Measurements from ENCODE around the gene FZD4. TPM values are rescaled to one million over a fixed set of nuclear protein-coding genes. Genes with fewer than 3 reads are reported as not detected.

FZD4 gene
- total RNA-seq, 1 experiment from 2014 or later = 4.5 TPM

DNA sequence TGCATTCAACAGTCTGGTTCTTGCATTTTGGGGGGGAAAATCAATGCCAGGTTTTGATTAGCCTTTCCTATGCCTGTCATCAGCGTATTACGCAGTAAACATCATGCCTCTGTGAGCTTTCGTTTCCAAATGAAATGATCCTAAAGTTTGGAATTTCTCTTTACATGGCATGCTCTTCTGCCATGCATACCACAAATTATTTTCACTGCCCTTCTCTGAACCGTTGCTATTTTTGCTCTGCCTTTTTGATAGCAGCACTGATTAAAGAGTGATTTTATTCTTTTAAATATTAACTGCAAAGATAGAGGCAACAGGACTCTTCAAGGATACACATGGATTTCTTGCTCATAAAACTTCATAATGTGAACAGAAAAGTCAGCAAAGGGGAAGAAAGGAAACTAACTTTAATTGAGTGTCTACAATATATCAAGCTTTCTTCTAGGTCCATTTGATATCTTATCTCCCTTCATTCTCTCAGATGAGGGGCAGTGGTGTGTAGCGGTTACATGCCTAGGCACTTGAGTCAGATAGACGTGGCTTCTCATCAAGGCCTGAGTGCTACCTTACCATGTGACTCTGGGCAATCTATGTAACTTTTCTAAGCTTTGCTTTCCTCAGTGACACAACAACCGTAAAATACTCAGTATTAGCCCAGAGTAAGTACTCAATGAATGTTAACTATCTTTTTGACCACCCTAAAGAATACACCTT is 25.0 kb upstream of the FZD4 start:
- H4K91ac ChIP-seq (ENCODE audit: insufficient read length, low read depth, low read length) = no peak overlapping the region
- no peak overlapping the region for H3K4me2 ChIP-seq (ENCODE audit: insufficient read depth, insufficient read length, low read length)
- H3K27ac ChIP-seq (ENCODE audit: insufficient read length, low read depth, low read length) = no peak overlapping the region
- H2AFZ ChIP-seq (ENCODE audit: low read length) = no peak overlapping the region
- TF ChIP-seq CTCF (conservative IDR thresholded peaks at IDR 0.05) = no peak
- no peaks in the 10 kb centered on the region for H3K79me1 ChIP-seq (ENCODE audit: insufficient read depth, low read depth, low read length, poor library complexity, severe bottlenecking)
- no peak overlapping the region for H3K9ac ChIP-seq (ENCODE audit: extremely low read depth, insufficient read length, low read length)
- H3K14ac ChIP-seq (ENCODE audit: insufficient read depth, low read length) = no peak overlapping the region
- no peak overlapping the region for H4K5ac ChIP-seq (ENCODE audit: insufficient read length, low read depth, low read length)
- no peaks in the 10 kb centered on the region for H3K4me1 ChIP-seq (ENCODE audit: insufficient read depth, low read length)
- no peaks in the 10 kb centered on the region for H3K36me3 Mint-ChIP-seq (ENCODE audit: insufficient read depth in 1 of 3, low read depth in 3 of 3)
- H3K27me3 Mint-ChIP-seq (ENCODE audit: low read depth) = no peaks in the 10 kb centered on the region
- H3K4me3 Mint-ChIP-seq = no peak overlapping the region
- H3K9me3 Mint-ChIP-seq = no peaks in the 10 kb centered on the region
- H3K23ac ChIP-seq (ENCODE audit: insufficient read length, low read depth, low read length) = no peak overlapping the region
- H3K9me3 ChIP-seq (ENCODE audit: control insufficient read depth, low read depth, low read length) = no peaks in the 10 kb centered on the region
- no peak overlapping the region for H4K8ac ChIP-seq (replicated peaks; ENCODE audit: insufficient read length, low read depth, low read length)
- no peaks in the 10 kb centered on the region for H3K79me2 ChIP-seq (ENCODE audit: insufficient read depth, low read length)
- H3K18ac ChIP-seq (ENCODE audit: insufficient read length, low read depth, low read length) = no peak overlapping the region
- H2BK120ac ChIP-seq (ENCODE audit: low read depth, low read length, poor library complexity, severe bottlenecking) = no peak overlapping the region
- DNase-seq = no peak
- no peak overlapping the region for H2AK5ac ChIP-seq (ENCODE audit: insufficient read length, low read length)
- no peaks in the 10 kb centered on the region for H4K20me1 ChIP-seq (ENCODE audit: control insufficient read depth, insufficient read depth, insufficient read length)
- H2BK15ac ChIP-seq (ENCODE audit: low read depth, low read length) = no peak overlapping the region
- H3K27me3 ChIP-seq (ENCODE audit: insufficient read depth, low read length) = no peaks in the 10 kb centered on the region
- H3K4me1 Mint-ChIP-seq = no peaks in the 10 kb centered on the region
- H3K23me2 ChIP-seq (ENCODE audit: insufficient read length, low read depth, low read length, poor library complexity, severe bottlenecking) = no peaks in the 10 kb centered on the region
- H3T11ph ChIP-seq (ENCODE audit: low read length) = no peak overlapping the region
- H3K27ac Mint-ChIP-seq = no peak overlapping the region
- H3K4ac ChIP-seq (ENCODE audit: low read depth, low read length) = no peak overlapping the region
- no peak overlapping the region for H2BK5ac ChIP-seq (ENCODE audit: insufficient read length, low read length)
- no peak overlapping the region for H3K56ac ChIP-seq (ENCODE audit: insufficient read length, low read depth, low read length)
- WGBS (ENCODE audit: extremely low coverage, insufficient read length, low lambda C conversion rate) = no CpG with 5 or more reads among the region's 7 CpGs
- H2BK20ac ChIP-seq (ENCODE audit: low read depth, low read length, poor library complexity, severe bottlenecking) = no peak overlapping the region
- no peak overlapping the region for H2BK12ac ChIP-seq (ENCODE audit: insufficient read length, low read depth, low read length)
